ENCODE results near the gene ATL3.
"Not testable (repeated sequence)": the region's sequence is repeated elsewhere in the genome, so short reads cannot be mapped to it uniquely, and the experiment has no call there.

The ATL3 gene

GRCh38 chr11:63589000-63589399, 82.2 kb downstream of the ATL3 start:
- Histone ChIP-seq H3K4me1 (no peaks in the 10 kb centered on the region), H3K27ac (no peak overlapping the region), H3K4me3 (no peak overlapping the region), H3K36me3 (peaks cover 10 to 92% (median 73%) of the 10 kb centered on the region in 3 donors), H3K27me3 (no peaks in the 10 kb centered on the region), H3K9me3 (no peaks in the 10 kb centered on the region)
- no peak for TF ChIP-seq CTCF (IDR thresholded peaks at IDR 0.05)
- no peak for DNase-seq
- intact Hi-C loops (cut with DNase I; ENCODE audit: low total_unique reads) = no loop called here

- H3K27ac ChIP-seq = no peak overlapping the region
- H3K4me3 ChIP-seq = no peak overlapping the region
- no peaks in the 10 kb centered on the region for H3K4me1 ChIP-seq
- TF ChIP-seq CTCF (IDR thresholded peaks at IDR 0.05) = no peak
- peaks cover 13 to 87% (median 71%) of the 10 kb centered on the region in 3 donors for H3K36me3 ChIP-seq
- H3K9me3 ChIP-seq = peaks cover 0 to 2% (median 0%) of the 10 kb centered on the region in 3 donors
- H3K27me3 ChIP-seq = no peaks in the 10 kb centered on the region
- no peak for DNase-seq
- intact Hi-C loops (cut with DNase I; ENCODE audit: low total_unique reads) = no loop called here
These were observed 84.6 kb downstream of the ATL3 start for GRCh38 chr11:63586451-63587166.

- H3K27ac ChIP-seq = no peak overlapping the region
- peaks cover 23 to 75% (median 64%) of the 10 kb centered on the region in 3 donors for H3K36me3 ChIP-seq
- intact Hi-C loops (cut with DNase I; ENCODE audit: low total_unique reads) = no loop called here
These were observed 87.9 kb downstream of the ATL3 start for GRCh38 chr11:63583357-63583677.

GRCh38 chr11:63581224-63581623, 90.0 kb downstream of the ATL3 start:
- H3K27ac ChIP-seq; intact Hi-C loops (cut with DNase I; ENCODE audit: low total_unique reads); H3K4me1 ChIP-seq; DNase-seq; H3K4me3 ChIP-seq; H3K27me3 ChIP-seq: not testable (repeated sequence)
- H3K9me3 ChIP-seq = peaks cover 0 to 11% (median 6%) of the 10 kb centered on the region in 3 donors
- H3K36me3 ChIP-seq = peaks cover 23 to 55% (median 47%) of the 10 kb centered on the region in 3 donors

More at GRCh38 chr11:63583357-63583677, 87.9 kb downstream of the ATL3 start:
- peaks cover 0 to 11% (median 6%) of the 10 kb centered on the region in 3 donors for H3K9me3 ChIP-seq
- no peaks in the 10 kb centered on the region for H3K4me1 ChIP-seq
- DNase-seq = no peak
- no peak overlapping the region for H3K4me3 ChIP-seq
- TF ChIP-seq CTCF (IDR thresholded peaks at IDR 0.05) = no peak
- no peaks in the 10 kb centered on the region for H3K27me3 ChIP-seq

- H3K27me3 ChIP-seq; intact Hi-C loops (cut with DNase I; ENCODE audit: low total_unique reads); DNase-seq; H3K27ac ChIP-seq; H3K4me3 ChIP-seq: not testable (repeated sequence)
- Histone ChIP-seq H3K9me3 (peaks cover 0 to 11% (median 6%) of the 10 kb centered on the region in 3 donors), H3K4me1 (peaks cover 0 to 24% (median 16%) of the 10 kb centered on the region in 4 donors), H3K36me3 (peaks cover 23 to 49% (median 41%) of the 10 kb centered on the region in 3 donors)
These were observed 92.3 kb downstream of the ATL3 start for GRCh38 chr11:63578882-63579281.

- Histone ChIP-seq H3K27me3 (no peaks in the 10 kb centered on the region), H3K27ac (peak overlapping the region; percentile 19 to 54), H3K9me3 (peaks cover 0 to under 1% (median 0%) of the 10 kb centered on the region in 3 donors), H3K4me1 (peaks cover 0 to 27% (median 16%) of the 10 kb centered on the region in 4 donors), H3K4me3 (peak overlapping the region; percentile 13 to 19), H3K36me3 (peaks cover 4 to 18% (median 8%) of the 10 kb centered on the region in 3 donors)
- TF ChIP-seq CTCF (IDR thresholded peaks at IDR 0.05) = no peak
- DNase-seq = peak; percentile 68 to 81
- intact Hi-C loops (cut with DNase I; ENCODE audit: low total_unique reads) = no loop called here
These were observed 96.1 kb downstream of the ATL3 start for GRCh38 chr11:63574856-63575602.

Data from tibial artery (tissue), 4 donors.